HL-60 (cell line): ENCODE data around the gene AICDA.
"Not testable (repeated sequence)": the region's sequence is repeated elsewhere in the genome, so short reads cannot be mapped to it uniquely, and the experiment has no call there.

Experiments
- POLR2AphosphoS5 ChIP-seq: IDR thresholded peaks from 2 replicates; pipeline ENCODE4 v1.6.1; 2012; ENCODE audit warnings: low read depth
- REST ChIP-seq: IDR thresholded peaks from 2 replicates; pipeline ENCODE4 v1.6.1; 2012; ENCODE audit warnings: low read depth; ENCODE audit not compliant: insufficient replicate concordance
- TF ChIP-seq, protein P1 (sequence below): IDR thresholded peaks from one replicate; pipeline ENCODE4 v1.5.1; 2011; ENCODE audit warnings: low read length, control low read depth, inconsistent platforms; ENCODE audit not compliant: insufficient read depth

- TF ChIP-seq, protein P1, sequence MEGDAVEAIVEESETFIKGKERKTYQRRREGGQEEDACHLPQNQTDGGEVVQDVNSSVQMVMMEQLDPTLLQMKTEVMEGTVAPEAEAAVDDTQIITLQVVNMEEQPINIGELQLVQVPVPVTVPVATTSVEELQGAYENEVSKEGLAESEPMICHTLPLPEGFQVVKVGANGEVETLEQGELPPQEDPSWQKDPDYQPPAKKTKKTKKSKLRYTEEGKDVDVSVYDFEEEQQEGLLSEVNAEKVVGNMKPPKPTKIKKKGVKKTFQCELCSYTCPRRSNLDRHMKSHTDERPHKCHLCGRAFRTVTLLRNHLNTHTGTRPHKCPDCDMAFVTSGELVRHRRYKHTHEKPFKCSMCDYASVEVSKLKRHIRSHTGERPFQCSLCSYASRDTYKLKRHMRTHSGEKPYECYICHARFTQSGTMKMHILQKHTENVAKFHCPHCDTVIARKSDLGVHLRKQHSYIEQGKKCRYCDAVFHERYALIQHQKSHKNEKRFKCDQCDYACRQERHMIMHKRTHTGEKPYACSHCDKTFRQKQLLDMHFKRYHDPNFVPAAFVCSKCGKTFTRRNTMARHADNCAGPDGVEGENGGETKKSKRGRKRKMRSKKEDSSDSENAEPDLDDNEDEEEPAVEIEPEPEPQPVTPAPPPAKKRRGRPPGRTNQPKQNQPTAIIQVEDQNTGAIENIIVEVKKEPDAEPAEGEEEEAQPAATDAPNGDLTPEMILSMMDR = not testable (repeated sequence)
- TF ChIP-seq POLR2AphosphoS5, REST: not testable (repeated sequence)
These were observed 22.8 kb upstream of the AICDA start for GRCh38 chr12:8635342-8636006.
